ENCODE data around the gene SETD4. TPM values are rescaled to one million over a fixed set of nuclear protein-coding genes. Genes with fewer than 3 reads are reported as not detected.

The SETD4 gene
- polyA plus RNA-seq, 4 donors = 26.3 to 49.9 (median 35.4) TPM

- no peak for DNase-seq (ENCODE audit: low read depth in 4 of 4, low spot score in 2 of 4)
These were observed 12.0 kb downstream of the SETD4 start for GRCh38 chr21:36048357-36048756.

DNA sequence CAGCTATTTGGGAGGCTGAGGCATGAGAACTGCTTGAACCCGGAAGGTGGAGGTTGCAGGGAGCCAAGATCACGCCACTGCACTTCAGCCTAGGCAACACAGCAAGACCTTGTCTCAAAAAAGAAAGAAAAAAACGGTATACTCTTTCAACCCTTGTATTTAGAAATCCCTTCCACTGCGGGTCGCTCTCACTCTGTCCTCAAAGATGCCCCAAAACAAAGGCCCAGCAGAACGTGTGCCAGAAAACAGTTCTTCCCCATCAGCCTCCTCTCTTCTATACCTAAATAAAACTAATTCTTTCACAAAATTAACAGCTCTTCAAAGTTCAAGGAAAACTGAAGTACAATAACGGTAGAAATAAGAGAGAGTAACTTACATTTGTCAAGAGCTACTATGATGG is 13.2 kb downstream of the SETD4 start:
- DNase-seq (ENCODE audit: low read depth in 4 of 4, low spot score in 2 of 4) = no peak

DNA sequence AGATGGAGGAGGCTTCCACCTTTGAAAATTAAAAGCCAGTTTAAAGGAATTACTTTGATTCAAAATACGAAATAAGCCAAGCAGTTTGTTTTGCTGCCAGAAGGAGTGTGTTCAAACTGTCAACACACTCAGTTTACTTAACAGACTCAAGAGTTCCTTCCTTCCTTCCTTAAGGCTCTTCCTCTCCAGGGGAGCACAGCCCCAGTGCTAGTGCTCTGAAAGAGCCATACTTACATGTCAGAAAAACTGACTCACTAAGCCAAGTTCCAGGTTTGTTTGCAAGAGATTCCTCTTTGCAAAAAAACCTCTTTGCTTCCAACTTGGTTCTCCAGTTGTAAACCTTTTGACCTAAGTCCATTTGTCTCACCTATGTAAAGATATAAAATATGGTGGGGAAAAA is 14.3 kb downstream of the SETD4 start:
- DNase-seq (ENCODE audit: low read depth in 4 of 4, low spot score in 2 of 4) = no peak

DNA sequence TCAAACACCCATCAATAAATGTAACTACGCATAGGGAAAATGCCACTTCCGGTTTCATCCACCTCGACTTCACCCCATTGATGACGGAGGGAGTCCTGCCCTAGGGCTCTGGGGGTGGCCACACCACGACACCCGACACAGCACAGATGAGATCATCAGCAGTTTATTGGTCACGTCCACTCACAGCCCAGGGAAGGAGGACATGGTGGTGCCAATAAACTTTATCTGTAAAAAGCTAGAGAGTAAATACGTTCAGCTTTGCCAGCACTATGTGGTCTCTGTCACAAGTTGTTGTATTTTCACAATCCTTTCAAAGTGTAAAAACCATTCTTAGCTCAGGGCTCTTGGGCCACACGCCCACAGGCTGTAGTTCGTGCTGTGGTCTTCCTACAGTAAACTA is 16.3 kb downstream of the SETD4 start:
- DNase-seq (ENCODE audit: low read depth in 4 of 4, low spot score in 2 of 4) = no peak

DNA sequence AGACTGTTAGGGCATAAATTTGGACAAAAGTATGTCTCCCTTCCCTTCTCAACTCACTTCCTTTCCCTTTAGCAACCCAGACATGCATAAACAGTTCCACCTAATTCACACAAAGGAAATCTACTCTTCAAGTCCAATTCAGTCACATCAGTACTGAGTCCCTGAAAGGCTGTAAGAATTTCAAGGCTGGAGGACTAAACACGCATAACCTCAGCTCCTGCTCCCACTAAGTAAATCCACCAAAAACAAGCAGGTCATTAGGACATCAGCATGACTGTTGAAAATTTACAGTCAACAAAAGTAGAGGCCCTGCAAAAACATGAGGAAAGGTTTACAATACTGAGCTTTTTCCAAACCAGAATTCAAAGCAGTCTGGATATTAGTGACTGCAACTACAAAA is 18.4 kb downstream of the SETD4 start:
- DNase-seq (ENCODE audit: low read depth in 4 of 4, low spot score in 2 of 4) = no peak

- no peak for DNase-seq (ENCODE audit: low read depth in 4 of 4, low spot score in 2 of 4)
These were observed 19.9 kb downstream of the SETD4 start for GRCh38 chr21:36040389-36040788.

DNA sequence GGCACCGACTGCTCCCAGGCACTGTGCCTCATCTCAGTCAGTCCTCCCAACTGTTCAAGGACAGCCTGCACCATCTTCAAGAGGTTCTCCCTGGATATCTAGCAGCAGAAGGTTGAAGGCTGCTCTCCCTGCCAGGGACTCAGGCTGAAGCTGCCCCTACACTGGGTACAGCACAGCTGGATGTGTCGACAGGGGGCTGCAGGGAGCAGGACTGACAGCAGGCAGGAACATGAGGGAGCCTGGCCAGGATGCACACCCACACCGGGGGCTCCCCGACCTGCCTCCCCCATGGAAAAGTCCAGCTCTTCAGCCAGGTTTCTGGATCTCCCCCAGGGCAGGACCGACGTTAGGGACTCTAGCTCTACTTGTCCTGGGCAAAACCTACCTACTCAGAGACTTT is 20.5 kb downstream of the SETD4 start:
- no peak for DNase-seq (ENCODE audit: low read depth in 4 of 4, low spot score in 2 of 4)

DNA sequence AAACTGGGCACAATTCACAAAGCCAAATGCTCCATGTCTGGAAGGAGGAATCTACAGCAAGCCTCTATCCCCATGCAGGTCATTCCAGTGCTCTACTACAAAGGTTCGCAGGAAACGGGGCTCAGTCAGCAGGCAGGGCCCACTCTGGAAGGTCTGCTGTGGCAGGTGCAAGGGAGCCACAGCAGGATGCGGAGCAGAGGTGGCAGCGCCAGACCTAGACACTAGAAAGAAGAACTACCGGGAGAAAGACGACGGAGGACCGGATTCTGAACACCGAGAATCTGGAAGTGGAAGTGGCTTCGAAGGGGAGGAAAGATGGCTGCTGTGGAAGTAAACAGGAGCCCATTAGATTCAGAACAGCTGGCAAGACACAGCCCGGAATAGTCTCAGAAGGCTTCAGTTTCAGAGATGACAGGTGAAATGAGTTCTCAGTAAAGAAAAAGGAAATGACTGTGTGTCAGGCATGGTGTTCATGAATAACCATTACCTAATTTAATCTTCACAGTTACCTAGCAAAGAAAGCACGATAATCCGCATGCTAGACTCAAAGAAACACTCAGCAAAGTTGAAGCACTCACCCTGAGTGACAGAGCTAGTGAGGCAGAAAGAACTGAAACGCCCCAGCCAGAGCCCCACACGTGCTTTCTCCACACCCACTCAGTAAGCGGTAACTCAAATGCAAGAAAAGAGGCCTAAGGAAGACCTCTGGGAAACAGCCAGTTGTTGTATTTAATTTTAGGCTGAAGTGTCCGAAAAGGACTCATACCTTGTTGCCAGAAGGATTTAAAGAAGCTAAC is 21.4 kb downstream of the SETD4 start:
- DNase-seq (ENCODE audit: low read depth in 4 of 4, low spot score in 2 of 4) = no peak

- DNase-seq (ENCODE audit: low read depth in 4 of 4, low spot score in 2 of 4) = no peak
These were observed 24.9 kb downstream of the SETD4 start for GRCh38 chr21:36035381-36035791.

GRCh38 chr21:36034211-36034913 is 26.0 kb downstream of the SETD4 start:
- DNase-seq (ENCODE audit: low read depth in 4 of 4, low spot score in 2 of 4) = no peak

DNA sequence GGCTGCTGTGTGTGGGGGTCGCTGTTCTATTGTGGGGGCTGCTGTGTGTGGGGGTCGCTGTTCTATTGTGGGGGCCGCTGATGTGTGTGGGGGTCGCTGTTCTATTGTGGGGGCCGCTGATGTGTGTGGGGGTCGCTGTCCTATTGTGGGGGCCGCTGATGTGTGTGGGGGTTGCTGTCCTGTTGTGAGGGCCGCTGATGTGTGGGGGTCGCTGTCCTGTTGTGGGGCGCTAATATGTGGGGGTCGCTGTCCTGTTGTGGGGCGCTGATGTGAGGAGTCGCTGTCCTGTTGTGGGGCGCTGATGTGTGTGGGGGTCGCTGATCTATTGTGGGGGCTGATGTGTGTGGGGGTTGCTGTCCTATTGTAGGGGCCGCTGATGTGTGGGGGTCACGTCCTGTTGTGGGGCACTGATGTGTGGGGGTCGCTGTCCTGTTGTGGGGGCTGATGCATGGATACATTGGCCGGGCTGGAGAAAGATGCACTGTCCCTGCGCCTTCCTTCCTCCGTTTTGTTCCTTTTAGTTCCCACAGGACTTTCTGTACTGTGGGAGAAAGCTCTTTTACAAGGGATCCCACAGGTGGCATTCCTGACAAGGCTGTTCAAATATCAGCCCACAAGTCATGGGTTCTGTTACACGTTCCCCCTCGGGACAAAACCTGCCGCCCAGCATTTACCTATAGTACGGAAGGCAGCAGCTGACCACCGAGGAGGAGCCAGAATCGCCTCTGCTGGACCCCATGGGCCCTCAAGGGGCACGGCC is 27.5 kb downstream of the SETD4 start:
- DNase-seq (ENCODE audit: low read depth in 4 of 4, low spot score in 2 of 4) = no peak

DNA sequence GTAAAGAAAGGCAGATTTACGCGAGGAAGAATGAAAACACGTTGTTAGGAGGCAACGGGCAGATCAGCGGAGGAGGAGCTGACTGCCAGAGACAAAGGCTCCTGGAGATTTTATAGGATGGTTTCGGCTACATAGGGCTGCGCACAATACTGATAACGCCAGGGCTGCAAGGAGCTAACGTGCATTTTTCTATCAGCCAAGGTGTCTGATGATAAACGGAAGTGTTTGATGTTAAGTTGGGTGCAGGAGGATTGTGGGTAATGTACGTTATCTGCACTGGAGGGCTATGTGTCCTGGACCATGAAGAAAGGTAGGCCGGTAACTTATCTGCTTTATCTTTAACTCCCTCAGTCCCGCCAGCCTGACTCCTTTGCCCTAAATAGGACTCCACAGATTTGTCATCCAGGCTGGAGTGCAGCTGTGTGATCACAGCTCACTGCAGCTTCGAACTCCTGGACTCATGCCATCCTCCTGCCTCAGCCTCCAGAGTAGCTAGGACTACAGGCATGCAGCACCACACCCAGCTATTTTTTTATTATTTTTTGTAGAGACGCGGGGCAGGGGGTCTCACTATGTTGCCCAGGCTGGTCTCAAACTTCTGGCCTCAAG is 29.6 kb downstream of the SETD4 start:
- DNase-seq (ENCODE audit: low read depth in 4 of 4, low spot score in 2 of 4) = no peak

DNA sequence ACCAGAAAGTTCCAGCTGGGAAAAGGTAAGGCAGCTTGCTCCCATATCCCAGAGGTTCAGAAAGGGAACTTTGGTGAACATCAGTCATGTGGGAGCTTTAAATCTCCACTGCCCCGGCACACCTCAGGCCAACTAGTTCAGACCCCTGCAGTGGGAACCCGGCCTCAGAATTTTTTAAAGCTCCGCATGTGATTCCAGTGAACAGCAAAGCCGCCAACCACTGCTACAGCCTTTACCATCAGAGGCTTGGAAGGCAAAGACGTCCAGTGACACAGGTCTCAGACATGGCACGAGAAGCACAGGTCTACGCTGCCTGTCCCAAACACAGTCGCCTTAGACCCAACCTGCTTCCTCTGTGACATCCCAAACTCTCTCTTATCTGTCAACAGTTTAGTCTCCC is 31.0 kb downstream of the SETD4 start:
- no peak for DNase-seq (ENCODE audit: low read depth in 4 of 4, low spot score in 2 of 4)

GRCh38 chr21:36028127-36029069 is 31.9 kb downstream of the SETD4 start:
- peak; percentile 48 to 69 (median 62) for DNase-seq (ENCODE audit: low read depth in 4 of 4, low spot score in 2 of 4)

DNA sequence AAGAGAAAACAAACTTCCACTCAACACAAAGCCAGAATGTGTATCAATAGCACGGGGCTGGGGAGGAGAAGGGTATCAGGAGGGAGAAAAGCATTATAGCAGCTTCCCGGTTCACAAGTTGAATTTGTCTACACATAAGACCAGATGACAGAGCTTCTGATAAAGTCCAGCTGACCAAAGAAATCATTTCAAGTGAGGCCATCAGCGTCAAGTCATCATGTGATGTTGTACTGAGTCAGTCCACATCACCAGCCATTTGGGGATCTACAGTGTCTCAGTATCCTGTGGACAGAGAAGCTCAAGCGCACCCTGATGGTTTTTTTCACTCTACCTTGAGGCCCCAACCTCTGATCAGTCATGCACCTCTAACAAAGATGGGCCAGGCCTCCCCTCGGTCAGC is 33.0 kb downstream of the SETD4 start:
- DNase-seq (ENCODE audit: low read depth in 4 of 4, low spot score in 2 of 4) = no peak

DNA sequence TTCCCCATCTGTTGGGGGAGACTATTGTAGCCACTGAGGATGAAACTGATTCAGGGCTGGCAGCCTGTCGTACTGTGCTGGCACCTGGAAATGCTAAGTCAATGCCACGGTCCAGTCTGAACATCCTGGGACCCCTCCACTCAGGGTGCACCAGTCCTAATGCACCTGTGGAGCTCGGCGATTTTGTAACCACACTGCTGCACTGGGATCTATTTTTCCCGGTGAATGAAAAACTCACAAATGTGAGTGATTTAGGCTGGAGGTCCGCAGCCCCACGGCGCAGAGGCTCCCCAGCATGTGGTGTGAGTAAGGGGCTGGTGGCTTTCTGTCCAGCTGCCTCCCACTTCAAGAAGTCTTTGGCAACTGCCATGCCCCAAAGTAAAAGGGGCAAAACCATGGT is 35.5 kb downstream of the SETD4 start:
- DNase-seq (ENCODE audit: low read depth in 4 of 4, low spot score in 2 of 4) = no peak

GRCh38 chr21:36023092-36023480 is 37.2 kb downstream of the SETD4 start:
- peak; percentile 39 to 47 (median 42) for DNase-seq (ENCODE audit: low read depth in 4 of 4, low spot score in 2 of 4)

GRCh38 chr21:36022427-36023091 is 37.8 kb downstream of the SETD4 start:
- no peak for DNase-seq (ENCODE audit: low read depth in 4 of 4, low spot score in 2 of 4)

- DNase-seq (ENCODE audit: low read depth in 4 of 4, low spot score in 2 of 4) = no peak
These were observed 39.0 kb downstream of the SETD4 start for GRCh38 chr21:36021251-36021837.

Data from left renal cortex interstitium (tissue), 4 donors.